Chondrocyte (in vitro differentiated cells): ENCODE results near the gene PPP2R2C. TPM values are rescaled to one million over a fixed set of nuclear protein-coding genes. Genes with fewer than 3 reads are reported as not detected.

Experiments
- DNase-seq: peaks from one replicate; pipeline ENCODE4 v3.0.0; 2021; ENCODE audit warnings: mixed read lengths, low spot score
- H3K27ac Mint-ChIP-seq: one replicate; pipeline ENCODE4 v1.8.0; 2021; ENCODE audit warnings: mild to moderate bottlenecking, moderate library complexity, mixed read lengths; ENCODE audit not compliant: unreplicated experiment
- H3K27me3 Mint-ChIP-seq: 2 replicates; pipeline ENCODE4 v1.8.0; 2021; ENCODE audit warnings: low read depth, mixed read lengths
- H3K36me3 Mint-ChIP-seq: 2 replicates; pipeline ENCODE4 v1.8.0; 2021; ENCODE audit warnings: low read depth, mixed read lengths
- H3K4me1 Mint-ChIP-seq: 2 replicates; pipeline ENCODE4 v1.8.0; 2021; ENCODE audit warnings: low read depth, mild to moderate bottlenecking, mixed read lengths
- H3K4me3 Mint-ChIP-seq: one replicate; pipeline ENCODE4 v1.8.0; 2021; ENCODE audit warnings: mild to moderate bottlenecking, moderate library complexity, mixed read lengths; ENCODE audit not compliant: unreplicated experiment
- H3K9me3 Mint-ChIP-seq: 2 replicates; pipeline ENCODE4 v1.8.0; 2021; ENCODE audit warnings: low read depth, mixed read lengths
- CTCF ChIP-seq: fragments of 200-600 bp; sonication (generic); IDR thresholded peaks from 2 replicates; pipeline ENCODE4 v1.5.0; 2021; ENCODE audit warnings: antibody characterized with exemption, mild to moderate bottlenecking, moderate library complexity
- total RNA-seq: library from RNA; stranded (reverse); gene quantifications from 3 replicates; pipeline ENCODE4 v1.2.1, GENCODE V29; 2021

PPP2R2C gene
- total RNA-seq, 1 donor from 2014 or later: 0.10 TPM

DNA sequence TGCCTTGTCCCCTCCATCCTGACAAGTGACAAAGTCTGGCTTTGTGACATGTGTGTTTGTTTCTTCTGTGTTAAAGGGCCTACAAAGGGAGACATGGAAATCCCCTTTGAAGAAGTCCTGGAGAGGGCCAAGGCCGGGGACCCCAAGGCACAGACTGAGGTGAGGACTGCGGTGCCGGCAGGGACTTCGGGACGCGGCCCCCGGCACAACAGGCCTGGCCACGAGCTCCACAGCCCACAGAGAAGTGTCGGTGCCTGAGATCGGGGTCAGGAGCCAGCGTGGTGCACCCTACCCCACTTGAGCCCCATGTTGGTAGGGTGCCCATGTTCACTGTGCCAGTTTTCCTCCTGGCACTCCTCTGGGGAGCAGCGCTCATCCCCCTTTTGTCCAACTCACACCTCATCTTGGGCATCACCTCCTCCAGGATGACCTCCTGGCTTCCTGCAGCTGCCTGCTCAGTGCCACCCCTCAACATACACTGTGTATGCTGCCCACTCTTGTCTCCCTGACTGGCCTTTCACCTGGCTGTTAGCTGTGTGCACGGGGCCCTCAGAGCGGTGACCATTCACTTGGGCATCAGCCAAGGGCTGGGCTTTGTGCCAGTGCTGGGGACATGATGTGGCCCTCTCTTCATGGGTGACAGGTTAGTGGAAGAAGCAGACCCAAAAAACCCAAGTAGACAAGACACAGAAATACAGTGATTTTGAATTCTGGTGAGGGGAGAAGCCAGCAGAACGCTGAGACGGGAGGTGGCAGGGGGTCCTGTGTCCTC, 185.2 kb downstream of the PPP2R2C start:
- no peak overlapping the region for H3K4me3 Mint-ChIP-seq
- H3K4me1 Mint-ChIP-seq: peaks cover 10% of the 10 kb centered on the region
- H3K36me3 Mint-ChIP-seq: peaks cover 24% of the 10 kb centered on the region
- no peak for DNase-seq
- TF ChIP-seq CTCF: no peak
- no peak overlapping the region for H3K27ac Mint-ChIP-seq
- H3K9me3 Mint-ChIP-seq: no peaks in the 10 kb centered on the region
- H3K27me3 Mint-ChIP-seq: no peaks in the 10 kb centered on the region

DNA sequence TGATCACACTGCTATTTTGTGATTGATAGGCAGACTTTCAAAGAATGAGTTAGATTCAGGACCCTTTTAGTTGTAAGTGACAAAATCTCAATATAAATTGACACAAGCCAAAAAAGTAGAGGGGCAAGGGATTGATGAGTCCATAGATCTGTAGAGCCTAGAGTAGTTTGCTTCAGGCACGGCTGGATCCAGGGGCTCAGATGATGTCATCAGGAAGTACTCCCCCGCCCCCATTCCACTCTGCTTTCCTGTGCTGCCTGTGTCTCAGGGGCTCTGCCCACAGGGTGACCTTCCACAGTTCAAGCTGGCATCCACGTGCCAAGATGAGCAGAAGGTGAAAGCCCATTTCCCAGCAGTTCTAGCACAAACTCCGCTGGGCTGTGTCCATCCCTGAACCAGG, 189.1 kb downstream of the PPP2R2C start:
- Mint-ChIP-seq H3K27me3 (no peaks in the 10 kb centered on the region), H3K36me3 (peaks cover 11% of the 10 kb centered on the region), H3K4me1 (peaks cover 23% of the 10 kb centered on the region), H3K27ac (no peak overlapping the region), H3K9me3 (no peaks in the 10 kb centered on the region), H3K4me3 (no peak overlapping the region)
- TF ChIP-seq CTCF: no peak
- DNase-seq: no peak

DNA sequence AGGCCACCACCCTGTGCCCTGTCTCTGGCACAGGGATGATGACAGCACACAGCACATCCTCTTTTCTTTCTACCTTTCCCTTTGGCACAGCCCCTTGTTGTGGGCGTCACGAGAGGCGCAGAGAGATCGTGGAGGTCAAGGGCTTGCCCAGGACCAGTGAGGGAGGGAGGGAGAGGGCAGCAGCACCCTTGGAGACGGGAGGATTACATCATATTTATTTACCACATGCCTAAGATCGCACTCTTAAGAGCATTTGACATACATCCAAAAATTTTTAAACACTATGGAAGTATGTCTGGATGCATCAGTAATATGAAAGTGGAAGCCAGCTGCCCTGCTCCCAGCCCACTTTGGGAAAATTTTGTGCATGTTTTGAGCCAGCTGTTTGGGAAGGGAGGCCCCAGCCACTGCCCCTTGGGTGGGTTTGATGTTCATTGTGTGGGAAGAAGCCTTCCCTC, 190.1 kb downstream of the PPP2R2C start:
- peak overlapping the region; percentile 68 for H3K27ac Mint-ChIP-seq
- H3K4me3 Mint-ChIP-seq: no peak overlapping the region
- peaks cover 8% of the 10 kb centered on the region for H3K36me3 Mint-ChIP-seq
- DNase-seq: no peak
- TF ChIP-seq CTCF: no peak
- no peaks in the 10 kb centered on the region for H3K27me3 Mint-ChIP-seq
- H3K9me3 Mint-ChIP-seq: no peaks in the 10 kb centered on the region
- H3K4me1 Mint-ChIP-seq: peaks cover 23% of the 10 kb centered on the region

DNA sequence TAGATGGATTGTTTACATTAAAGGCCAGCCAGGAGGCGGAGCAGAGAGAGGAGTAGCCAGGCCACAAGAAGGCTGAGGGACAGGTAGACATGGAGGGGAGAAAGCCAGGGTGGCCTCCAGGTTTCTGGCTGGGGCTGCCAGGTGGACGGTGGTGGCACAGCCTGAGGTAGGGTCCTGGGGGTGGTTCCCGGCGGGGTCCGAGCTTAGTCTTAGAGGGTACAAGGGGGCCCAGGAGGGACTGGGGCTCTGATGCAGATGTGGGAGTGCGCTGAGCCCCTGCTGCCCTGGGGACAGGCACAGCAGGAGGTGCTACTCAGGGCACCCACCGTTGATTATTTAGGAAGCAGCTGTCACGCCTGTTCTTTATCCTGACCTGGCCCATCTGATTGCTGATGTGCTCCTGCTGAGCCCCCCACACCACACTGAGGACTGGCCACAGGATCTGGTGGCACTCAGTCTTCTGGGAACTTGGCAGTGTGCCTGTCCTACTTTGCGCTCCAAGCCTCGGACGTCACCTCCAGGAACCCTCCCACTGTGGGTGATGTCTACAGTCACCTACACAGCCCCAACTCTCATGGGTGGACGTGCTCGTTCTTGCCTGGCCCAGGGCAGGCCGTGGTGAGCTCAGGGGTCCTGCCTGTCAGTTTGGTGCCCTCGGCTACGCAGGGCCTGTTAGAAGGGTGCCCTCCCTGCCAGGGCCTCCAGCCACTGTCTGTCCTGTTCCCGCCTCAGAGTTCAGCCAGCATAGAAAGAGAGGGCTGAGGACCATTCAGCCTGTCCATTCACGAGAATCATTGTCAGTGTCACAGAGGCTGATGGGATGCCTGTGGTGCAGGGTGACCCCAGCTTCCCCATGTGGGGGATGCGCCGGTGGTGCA, 190.7 kb downstream of the PPP2R2C start:
- Mint-ChIP-seq H3K9me3 (no peaks in the 10 kb centered on the region), H3K27ac (peak overlapping the region; percentile 68), H3K4me1 (peaks cover 24% of the 10 kb centered on the region), H3K27me3 (no peaks in the 10 kb centered on the region), H3K36me3 (peaks cover 6% of the 10 kb centered on the region), H3K4me3 (no peak overlapping the region)
- DNase-seq: no peak
- TF ChIP-seq CTCF: no peak

GRCh38 chr4:6280365-6280996, 191.9 kb downstream of the PPP2R2C start:
- Mint-ChIP-seq H3K4me3 (no peak overlapping the region), H3K9me3 (no peaks in the 10 kb centered on the region), H3K27me3 (no peaks in the 10 kb centered on the region), H3K27ac (no peak overlapping the region), H3K36me3 (peaks cover 2% of the 10 kb centered on the region), H3K4me1 (peaks cover 30% of the 10 kb centered on the region)
- no peak for TF ChIP-seq CTCF
- no peak for DNase-seq
